ENCODE measurements around the gene FAM200B.

FAM200B gene

DNA sequence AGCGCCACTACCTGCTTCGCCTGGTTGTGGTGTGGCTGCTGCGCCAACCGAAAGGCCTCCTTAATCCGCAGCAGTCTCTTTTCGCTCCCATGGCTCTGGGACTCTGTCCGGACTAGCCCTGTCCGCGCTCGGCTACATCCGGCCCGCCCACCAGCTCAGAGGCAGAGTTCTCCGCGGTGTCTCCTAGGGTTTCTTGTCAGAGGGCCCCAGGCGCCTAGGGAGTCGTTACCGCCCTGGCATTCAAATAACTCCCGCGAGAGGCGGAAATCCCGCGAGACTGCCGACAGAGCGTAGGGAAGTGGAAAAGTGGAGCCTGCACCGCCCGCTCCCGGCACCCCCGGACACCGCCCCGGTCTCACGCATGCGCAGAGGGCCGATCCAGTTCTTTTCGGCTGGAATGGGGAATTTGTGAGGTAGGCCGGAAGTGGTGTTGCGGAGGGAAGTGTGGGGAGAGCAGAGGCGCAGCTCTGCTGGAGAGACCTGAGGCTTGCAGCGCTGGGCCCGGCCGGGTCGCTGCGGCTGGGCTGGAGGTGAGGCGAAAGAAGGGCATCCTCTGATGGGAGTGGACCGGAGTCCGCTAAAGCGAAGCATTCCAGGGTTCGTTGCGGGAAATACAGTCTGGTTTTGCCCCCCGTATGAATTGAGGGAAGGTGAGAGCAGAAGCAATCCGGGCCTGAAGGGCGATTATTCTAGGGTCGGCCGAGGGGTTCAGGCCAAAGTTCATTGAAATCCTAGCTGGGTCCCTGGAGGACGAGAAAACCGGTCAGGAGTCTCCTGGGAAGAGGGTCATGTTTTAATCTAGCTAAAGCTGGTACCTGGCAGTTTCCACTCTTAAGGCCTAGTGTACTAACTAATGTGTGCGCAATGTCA is at the start of gene FAM200B:
FAM200B (plus strand) TSS at position 456 of the 870 bp plus-strand sequence. CDS start 5,151 bp downstream, outside the sequence.
- peak; percentile 95 for DNase-seq (ENCODE audit: extremely low read depth, low read depth)
- no peak; the same call in 1 of the 2 replicates for TF ChIP-seq CTCF (IDR thresholded peaks at IDR 0.05; ENCODE audit: low read depth, low read length)

- TF ChIP-seq CTCF (IDR thresholded peaks at IDR 0.05; ENCODE audit: low read depth, low read length), result no peak
- DNase-seq (ENCODE audit: extremely low read depth, low read depth), result no peak
Measured at GRCh38 chr4:15636818-15637217, 44.8 kb upstream of the FAM200B start.

DNA sequence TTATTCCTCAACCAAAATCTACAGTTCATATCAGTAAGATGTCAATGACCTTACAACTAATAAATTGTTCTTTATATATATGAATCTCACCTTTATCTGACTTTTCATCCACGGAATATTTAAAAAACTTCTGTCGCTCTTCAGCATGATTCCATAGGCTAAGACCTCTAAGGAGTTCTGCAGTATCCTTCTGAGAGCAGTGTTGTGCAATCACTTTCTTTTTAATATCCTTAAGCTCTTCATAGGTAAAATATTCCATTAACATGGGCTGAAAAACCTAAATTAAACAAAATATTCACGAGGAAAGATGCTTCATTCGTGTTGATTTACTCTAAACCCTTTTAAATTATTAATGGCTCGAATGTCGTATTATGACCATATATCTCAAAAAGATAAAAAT is 43.2 kb upstream of the FAM200B start:
- DNase-seq (ENCODE audit: extremely low read depth, low read depth), result no peak
- TF ChIP-seq CTCF (IDR thresholded peaks at IDR 0.05; ENCODE audit: low read depth, low read length), result no peak

DNA sequence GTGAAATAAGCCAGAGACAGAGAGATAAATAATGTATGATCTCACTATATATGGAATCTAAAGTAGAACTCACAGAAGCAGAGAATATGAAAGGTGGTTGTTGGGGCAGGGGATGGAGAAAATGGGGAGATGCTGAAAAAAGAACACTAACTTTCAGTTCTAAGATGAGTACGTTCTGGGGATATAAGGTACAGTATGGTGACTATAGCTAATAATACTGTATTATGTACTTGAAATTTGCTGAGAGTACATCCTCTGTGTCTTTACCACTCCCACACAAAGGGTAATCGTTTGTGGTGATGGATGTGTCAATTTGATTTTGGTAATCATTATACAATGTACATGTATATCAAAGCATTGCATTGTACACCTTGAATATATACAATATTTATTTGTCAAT is 33.0 kb upstream of the FAM200B start:
- TF ChIP-seq CTCF (IDR thresholded peaks at IDR 0.05; ENCODE audit: low read depth, low read length), result no peak
- DNase-seq (ENCODE audit: extremely low read depth, low read depth), result no peak

GRCh38 chr4:15649914-15650545 is 31.6 kb upstream of the FAM200B start:
- no peak for DNase-seq (ENCODE audit: extremely low read depth, low read depth)
- peak; percentile 56 for TF ChIP-seq CTCF (IDR thresholded peaks at IDR 0.05; ENCODE audit: low read depth, low read length)

DNA sequence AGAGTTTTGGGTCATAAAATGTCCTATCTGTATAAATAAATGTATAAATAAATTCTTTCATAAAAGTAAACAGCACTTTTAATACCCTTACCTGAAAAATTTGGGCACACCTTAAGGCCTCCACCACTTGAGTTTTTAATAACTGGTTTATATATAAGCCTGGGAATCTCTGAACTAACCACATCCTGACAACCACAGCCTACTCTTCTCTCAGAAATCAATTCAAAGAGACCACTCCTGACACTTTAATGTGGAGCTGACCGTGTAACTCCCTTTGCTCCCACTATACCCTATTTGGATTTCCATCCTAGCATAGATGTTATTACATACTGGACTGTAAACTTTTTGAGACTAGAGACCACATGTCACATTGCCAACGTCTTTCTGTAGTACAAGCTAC is 30.0 kb upstream of the FAM200B start:
- no peak for DNase-seq (ENCODE audit: extremely low read depth, low read depth)
- no peak for TF ChIP-seq CTCF (IDR thresholded peaks at IDR 0.05; ENCODE audit: low read depth, low read length)

DNA sequence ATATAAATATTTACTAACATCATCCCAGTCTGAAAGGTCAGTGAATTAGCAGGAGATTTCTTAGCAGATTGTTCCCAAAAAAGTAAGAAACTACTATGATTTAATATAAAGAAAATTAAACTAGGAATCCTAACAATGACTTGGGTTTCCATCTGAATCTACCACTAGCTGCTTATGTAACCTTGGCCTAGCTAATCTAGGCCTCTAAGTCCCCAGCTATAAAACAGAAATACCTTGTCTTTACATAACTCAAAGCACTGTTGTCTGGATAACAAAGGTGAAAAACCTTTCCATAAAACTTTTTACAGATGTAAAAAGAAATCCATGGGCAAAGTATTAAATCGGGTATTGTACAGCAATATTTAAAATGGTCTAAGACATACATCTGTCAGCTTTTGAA is 29.4 kb upstream of the FAM200B start:
- no peak for TF ChIP-seq CTCF (IDR thresholded peaks at IDR 0.05; ENCODE audit: low read depth, low read length)
- DNase-seq (ENCODE audit: extremely low read depth, low read depth), result no peak
